ENCODE measurements around the gene RBMS3. TPM values are rescaled to one million over a fixed set of nuclear protein-coding genes. Genes with fewer than 3 reads are reported as not detected.

The RBMS3 gene
- total RNA-seq, 1 donor = 81.1 TPM

GRCh38 chr3:29286478-29287240 lies 5.8 kb downstream of the RBMS3 start:
- Histone ChIP-seq H3K27ac (ENCODE audit: low read depth, low read length) (peak overlapping the region; percentile 74), H3K9me3 (ENCODE audit: low read depth, low read length) (no peaks in the 10 kb centered on the region), H3K36me3 (ENCODE audit: insufficient read depth, low read length) (no peaks in the 10 kb centered on the region), H3K27me3 (ENCODE audit: insufficient read depth, low read length) (no peaks in the 10 kb centered on the region), H3K4me3 (ENCODE audit: insufficient read depth, low read length) (peak overlapping the region; percentile 65), H3K4me2 (ENCODE audit: insufficient read depth, low read length) (peak overlapping the region; percentile 89), H4K20me1 (ENCODE audit: insufficient read depth, low read length) (no peaks in the 10 kb centered on the region), H3K4me1 (ENCODE audit: insufficient read depth, low read length) (peaks cover 50% of the 10 kb centered on the region), H2AFZ (ENCODE audit: low read length) (peak overlapping the region; percentile 40), H3K79me2 (ENCODE audit: insufficient read depth, low read length) (peaks cover 98% of the 10 kb centered on the region)
- no peak for DNase-seq (ENCODE audit: insufficient read length, low spot score, missing footprints)
- no peak for TF ChIP-seq CTCF (IDR thresholded peaks at IDR 0.05; ENCODE audit: extremely low read depth, low read depth, low read length)

- H3K4me2 ChIP-seq (ENCODE audit: insufficient read depth, low read length) = peak overlapping the region; percentile 8
- H2AFZ ChIP-seq (ENCODE audit: low read length) = no peak overlapping the region
- H3K27me3 ChIP-seq (ENCODE audit: insufficient read depth, low read length) = no peaks in the 10 kb centered on the region
- H3K36me3 ChIP-seq (ENCODE audit: insufficient read depth, low read length) = no peaks in the 10 kb centered on the region
- no peak overlapping the region for H3K4me3 ChIP-seq (ENCODE audit: insufficient read depth, low read length)
- H3K79me2 ChIP-seq (ENCODE audit: insufficient read depth, low read length) = peaks cover 94% of the 10 kb centered on the region
- no peaks in the 10 kb centered on the region for H3K9me3 ChIP-seq (ENCODE audit: low read depth, low read length)
- H3K4me1 ChIP-seq (ENCODE audit: insufficient read depth, low read length) = peaks cover 45% of the 10 kb centered on the region
- no peak overlapping the region for H3K27ac ChIP-seq (ENCODE audit: low read depth, low read length)
- no peak for TF ChIP-seq CTCF (IDR thresholded peaks at IDR 0.05; ENCODE audit: extremely low read depth, low read depth, low read length)
- H4K20me1 ChIP-seq (ENCODE audit: insufficient read depth, low read length) = no peaks in the 10 kb centered on the region
- no peak for DNase-seq (ENCODE audit: insufficient read length, low spot score, missing footprints)
Observed at GRCh38 chr3:29290596-29290995, 9.7 kb downstream of the RBMS3 start.

GRCh38 chr3:29291260-29291981 lies 10.6 kb downstream of the RBMS3 start:
- no peak for TF ChIP-seq CTCF (IDR thresholded peaks at IDR 0.05; ENCODE audit: extremely low read depth, low read depth, low read length)
- H3K9me3 ChIP-seq (ENCODE audit: low read depth, low read length) = no peaks in the 10 kb centered on the region
- H3K79me2 ChIP-seq (ENCODE audit: insufficient read depth, low read length) = peaks cover 93% of the 10 kb centered on the region
- H3K27me3 ChIP-seq (ENCODE audit: insufficient read depth, low read length) = no peaks in the 10 kb centered on the region
- no peak for DNase-seq (ENCODE audit: insufficient read length, low spot score, missing footprints)
- no peak overlapping the region for H3K4me2 ChIP-seq (ENCODE audit: insufficient read depth, low read length)
- H3K4me1 ChIP-seq (ENCODE audit: insufficient read depth, low read length) = peaks cover 44% of the 10 kb centered on the region
- H2AFZ ChIP-seq (ENCODE audit: low read length) = no peak overlapping the region
- no peaks in the 10 kb centered on the region for H3K36me3 ChIP-seq (ENCODE audit: insufficient read depth, low read length)
- no peak overlapping the region for H3K4me3 ChIP-seq (ENCODE audit: insufficient read depth, low read length)
- no peak overlapping the region for H3K27ac ChIP-seq (ENCODE audit: low read depth, low read length)
- no peaks in the 10 kb centered on the region for H4K20me1 ChIP-seq (ENCODE audit: insufficient read depth, low read length)

GRCh38 chr3:29291982-29292363 lies 11.1 kb downstream of the RBMS3 start:
- Histone ChIP-seq H3K4me1 (ENCODE audit: insufficient read depth, low read length) (peaks cover 42% of the 10 kb centered on the region), H3K27me3 (ENCODE audit: insufficient read depth, low read length) (no peaks in the 10 kb centered on the region), H3K36me3 (ENCODE audit: insufficient read depth, low read length) (no peaks in the 10 kb centered on the region), H3K9me3 (ENCODE audit: low read depth, low read length) (no peaks in the 10 kb centered on the region), H2AFZ (ENCODE audit: low read length) (no peak overlapping the region), H3K4me3 (ENCODE audit: insufficient read depth, low read length) (no peak overlapping the region), H3K79me2 (ENCODE audit: insufficient read depth, low read length) (peaks cover 90% of the 10 kb centered on the region), H4K20me1 (ENCODE audit: insufficient read depth, low read length) (no peaks in the 10 kb centered on the region), H3K27ac (ENCODE audit: low read depth, low read length) (no peak overlapping the region), H3K4me2 (ENCODE audit: insufficient read depth, low read length) (no peak overlapping the region)
- DNase-seq (ENCODE audit: insufficient read length, low spot score, missing footprints) = no peak
- no peak for TF ChIP-seq CTCF (IDR thresholded peaks at IDR 0.05; ENCODE audit: extremely low read depth, low read depth, low read length)

All from osteoblast (primary cell).